HG03354 (cell line): ENCODE results near the gene SF3B2.
"Not testable (repeated sequence)": the region's sequence is repeated elsewhere in the genome, so short reads cannot be mapped to it uniquely, and the experiment has no call there.

Experiments used
- ATAC-seq: cut with Tn5 transposase; IDR thresholded peaks from one replicate; pipeline ENCODE4 v1.9.1; 2021; ENCODE audit warnings: mild to moderate bottlenecking; ENCODE audit not compliant: unreplicated experiment, poor library complexity, severe bottlenecking

Gene SF3B2, protein sequence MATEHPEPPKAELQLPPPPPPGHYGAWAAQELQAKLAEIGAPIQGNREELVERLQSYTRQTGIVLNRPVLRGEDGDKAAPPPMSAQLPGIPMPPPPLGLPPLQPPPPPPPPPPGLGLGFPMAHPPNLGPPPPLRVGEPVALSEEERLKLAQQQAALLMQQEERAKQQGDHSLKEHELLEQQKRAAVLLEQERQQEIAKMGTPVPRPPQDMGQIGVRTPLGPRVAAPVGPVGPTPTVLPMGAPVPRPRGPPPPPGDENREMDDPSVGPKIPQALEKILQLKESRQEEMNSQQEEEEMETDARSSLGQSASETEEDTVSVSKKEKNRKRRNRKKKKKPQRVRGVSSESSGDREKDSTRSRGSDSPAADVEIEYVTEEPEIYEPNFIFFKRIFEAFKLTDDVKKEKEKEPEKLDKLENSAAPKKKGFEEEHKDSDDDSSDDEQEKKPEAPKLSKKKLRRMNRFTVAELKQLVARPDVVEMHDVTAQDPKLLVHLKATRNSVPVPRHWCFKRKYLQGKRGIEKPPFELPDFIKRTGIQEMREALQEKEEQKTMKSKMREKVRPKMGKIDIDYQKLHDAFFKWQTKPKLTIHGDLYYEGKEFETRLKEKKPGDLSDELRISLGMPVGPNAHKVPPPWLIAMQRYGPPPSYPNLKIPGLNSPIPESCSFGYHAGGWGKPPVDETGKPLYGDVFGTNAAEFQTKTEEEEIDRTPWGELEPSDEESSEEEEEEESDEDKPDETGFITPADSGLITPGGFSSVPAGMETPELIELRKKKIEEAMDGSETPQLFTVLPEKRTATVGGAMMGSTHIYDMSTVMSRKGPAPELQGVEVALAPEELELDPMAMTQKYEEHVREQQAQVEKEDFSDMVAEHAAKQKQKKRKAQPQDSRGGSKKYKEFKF

DNA sequence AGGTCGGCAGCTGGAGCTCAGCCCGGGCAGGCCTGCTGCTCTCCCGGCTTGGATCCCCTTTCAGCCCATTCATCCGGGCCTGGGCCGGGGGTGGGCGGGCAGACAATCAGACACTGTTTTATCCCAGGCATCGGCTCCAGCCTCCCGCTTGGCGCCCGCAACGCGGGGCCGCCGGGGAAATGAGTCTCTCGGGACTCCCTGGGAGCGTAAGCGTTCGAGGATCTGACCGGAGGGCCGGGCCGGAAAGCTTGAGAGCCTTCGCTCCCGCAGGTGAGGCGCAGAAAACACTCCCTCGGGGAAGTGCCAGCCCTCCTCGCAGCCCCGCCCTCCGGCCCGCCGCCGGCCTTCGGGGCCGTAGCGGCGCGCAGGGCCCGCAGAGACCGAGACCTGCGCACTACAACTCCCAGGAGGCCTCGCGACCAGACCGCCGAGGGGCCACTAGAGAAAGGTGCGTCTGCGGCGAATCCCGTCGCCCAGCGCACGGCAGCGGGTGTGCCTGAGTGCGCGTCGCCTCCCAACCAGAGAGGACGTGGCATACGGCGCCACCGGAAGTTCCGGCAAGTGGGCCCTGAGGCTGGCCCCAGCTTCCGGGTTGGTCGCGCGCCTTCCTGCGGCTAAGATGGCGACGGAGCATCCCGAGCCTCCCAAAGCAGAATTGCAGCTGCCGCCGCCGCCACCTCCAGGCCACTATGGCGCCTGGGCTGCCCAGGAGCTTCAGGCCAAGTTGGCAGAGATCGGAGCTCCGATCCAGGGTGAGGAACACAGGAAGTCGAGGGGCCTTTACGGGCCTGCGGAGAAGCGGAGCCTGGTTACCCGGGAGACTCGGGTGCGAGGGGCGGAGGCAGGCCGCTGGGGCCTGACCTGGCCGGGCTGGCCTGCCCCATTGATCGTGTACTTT is at the start of gene SF3B2:
Gene SF3B2, plus strand, starts transcription at position 599 of the 898 bp plus-strand sequence. Its CDS starts 21 bp downstream, at position 620.
- ATAC-seq = peak; percentile 93

DNA sequence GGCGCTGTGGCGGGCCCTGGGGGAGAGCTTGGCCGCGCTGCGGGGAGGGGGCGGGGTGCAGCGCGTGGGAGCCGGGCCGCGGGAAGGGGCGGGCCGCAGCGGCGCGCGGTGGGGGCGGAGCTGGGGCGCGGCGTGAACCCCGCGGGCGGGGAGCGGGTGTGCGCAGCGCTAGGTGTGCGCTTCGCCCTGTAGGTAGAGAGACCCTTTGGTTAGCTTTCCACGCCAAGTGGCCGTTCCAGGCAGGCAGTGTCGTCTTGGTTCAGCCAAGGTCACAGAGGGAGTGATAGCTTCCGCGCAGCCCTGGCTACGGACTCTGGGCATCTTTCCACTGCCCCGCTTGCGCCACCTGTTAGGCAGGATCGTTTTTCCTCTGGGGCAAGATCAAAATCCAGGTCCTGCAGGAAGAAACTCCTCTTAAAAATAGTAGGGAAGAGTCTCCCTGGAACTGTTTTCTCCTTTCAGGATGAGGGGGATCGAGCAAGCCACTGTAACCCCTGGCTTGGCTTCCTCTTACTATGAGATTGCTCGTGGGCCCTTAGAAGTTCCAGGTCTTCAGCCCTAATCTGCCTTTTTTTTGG is 49.4 kb upstream of the SF3B2 start:
- ATAC-seq = peak; percentile 45

- ATAC-seq = no peak
Measured at GRCh38 chr11:66003291-66003690, 48.9 kb upstream of the SF3B2 start.

GRCh38 chr11:66004186-66004585 is 48.0 kb upstream of the SF3B2 start:
- ATAC-seq = no peak

DNA sequence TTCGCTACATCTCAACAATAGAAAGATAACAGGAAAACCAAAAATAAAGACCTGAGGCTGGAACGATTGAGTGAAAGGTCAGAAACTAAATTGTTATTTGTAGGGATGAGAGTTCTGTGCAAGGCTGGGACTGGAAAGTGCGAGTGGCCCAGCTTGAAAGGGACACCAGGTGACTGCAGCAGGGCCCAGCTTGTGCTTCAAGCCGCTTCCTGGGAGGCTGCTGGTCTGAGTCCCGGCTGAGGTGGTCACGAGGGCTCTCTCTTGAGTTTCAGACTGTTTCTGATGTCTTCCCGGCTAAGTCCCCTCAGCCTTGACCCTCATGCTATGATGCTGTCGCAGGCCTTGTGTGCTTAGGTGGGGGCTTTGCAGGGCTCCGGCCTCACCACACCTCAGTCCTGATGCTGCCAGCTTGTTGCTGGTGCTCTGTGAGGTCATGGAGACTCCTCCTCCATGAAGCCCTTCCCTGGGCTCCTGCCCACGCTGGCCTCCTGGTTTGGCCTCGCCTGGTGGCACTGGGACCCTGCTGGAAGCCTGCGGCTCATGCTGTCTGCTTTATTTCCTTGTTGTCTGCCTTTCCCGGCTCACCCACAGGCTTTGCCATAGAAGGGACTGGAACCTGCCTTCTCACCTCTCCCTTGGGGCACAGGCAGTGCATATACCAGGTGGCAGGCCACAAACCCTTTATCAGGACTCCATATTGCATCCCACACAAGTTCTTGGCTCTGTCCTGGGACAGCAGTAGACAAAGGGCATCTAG is 45.9 kb upstream of the SF3B2 start:
- no peak for ATAC-seq

GRCh38 chr11:66006891-66007176 is 45.3 kb upstream of the SF3B2 start:
- ATAC-seq = no peak

DNA sequence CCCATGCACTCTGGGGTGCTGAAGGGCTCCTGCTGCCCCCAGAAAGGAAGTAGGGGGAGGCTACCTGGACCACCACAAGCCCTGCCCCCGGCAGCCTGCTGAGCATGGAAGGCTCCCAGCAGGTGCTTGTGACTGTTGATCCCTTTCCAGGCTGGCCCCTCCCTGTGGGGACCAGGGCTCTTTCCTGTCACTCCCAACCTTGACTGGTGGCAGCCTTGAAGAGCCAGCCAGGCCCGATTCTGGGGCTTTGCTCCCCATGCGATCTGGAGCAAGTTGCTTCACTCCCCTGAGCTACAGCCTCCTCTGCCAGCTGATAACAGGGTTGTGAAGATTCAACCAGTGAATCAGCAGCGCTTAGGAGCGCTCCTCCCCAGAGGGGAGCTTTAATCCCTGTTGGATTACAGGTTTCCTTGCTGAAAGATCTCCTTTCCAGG is 44.9 kb upstream of the SF3B2 start:
- ATAC-seq = no peak

DNA sequence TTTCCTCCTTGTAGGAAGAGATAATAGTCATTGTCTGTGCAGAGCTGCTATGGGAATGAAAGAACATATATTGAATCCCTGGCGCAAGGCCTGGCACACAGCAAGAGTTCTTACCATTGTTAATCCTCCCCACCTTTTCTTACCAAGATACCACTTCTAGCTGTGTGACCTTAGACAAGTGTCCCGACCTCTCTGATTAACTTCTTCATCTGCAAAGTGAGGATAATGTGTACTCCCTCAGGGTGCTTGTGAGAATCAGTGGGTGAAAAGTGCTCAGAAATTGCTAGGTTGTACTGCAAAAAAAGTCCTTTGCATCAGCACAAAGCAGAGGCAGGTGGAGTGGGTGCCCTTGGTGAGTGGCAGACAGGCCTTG is 44.1 kb upstream of the SF3B2 start:
- ATAC-seq = no peak

DNA sequence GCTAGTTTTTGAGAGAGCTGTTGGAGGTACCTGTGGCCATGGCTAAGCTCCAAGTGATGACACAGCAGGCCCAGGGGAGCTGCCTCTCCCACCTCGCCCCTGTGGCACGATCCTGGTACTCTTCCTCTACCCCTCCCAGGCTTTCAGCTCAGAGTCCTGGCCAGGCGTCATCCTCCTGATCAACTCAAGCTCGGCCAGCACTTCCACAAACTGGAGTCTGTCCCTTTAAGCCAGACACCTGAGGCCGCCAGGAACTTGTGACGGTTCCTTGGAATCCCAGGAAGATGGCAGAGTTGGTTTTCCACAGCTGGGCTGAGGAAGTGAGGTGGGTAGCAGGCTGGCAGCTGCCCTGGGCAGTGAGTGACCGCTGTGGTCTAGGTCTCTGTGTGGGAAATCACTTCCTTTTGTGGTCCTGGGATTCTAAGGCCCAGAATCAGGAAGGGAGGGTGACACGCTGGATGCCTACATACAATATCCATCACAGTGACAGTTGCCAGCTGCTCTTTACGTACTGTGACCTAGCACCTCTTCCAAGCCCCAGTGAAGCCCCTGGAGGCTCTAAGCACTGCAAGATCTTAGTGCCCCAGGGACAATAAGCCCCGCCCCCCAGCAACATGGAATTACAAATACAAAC is 43.6 kb upstream of the SF3B2 start:
- ATAC-seq = no peak

- not testable (repeated sequence) for ATAC-seq
Measured at GRCh38 chr11:66010036-66010435, 42.1 kb upstream of the SF3B2 start.

DNA sequence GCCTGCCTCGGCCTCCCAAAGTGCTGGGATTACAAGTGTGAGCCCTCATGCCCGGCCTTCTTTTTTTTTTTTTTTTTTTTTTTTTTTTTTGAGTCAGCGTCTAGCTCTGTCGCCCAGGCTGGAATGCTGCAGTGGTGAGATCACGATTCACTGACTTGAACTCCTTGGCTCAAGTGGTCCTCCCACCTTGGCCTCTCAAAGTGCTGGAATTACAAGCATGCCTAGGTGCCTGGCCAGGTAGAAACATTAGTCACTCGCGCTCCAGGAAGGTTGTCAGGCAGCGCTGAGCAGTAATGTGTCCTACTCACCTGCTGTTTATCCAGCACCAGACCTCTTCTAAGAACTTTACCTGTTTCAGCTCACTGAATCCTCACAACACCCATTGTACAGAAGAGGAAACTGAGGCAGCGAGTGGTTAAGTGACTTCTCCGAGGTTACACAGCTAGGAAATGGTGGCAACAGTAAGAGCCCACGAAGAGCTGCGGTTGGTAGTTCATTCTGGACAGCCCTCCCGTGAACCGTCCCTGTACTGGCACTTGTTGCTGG is 40.9 kb upstream of the SF3B2 start:
- ATAC-seq = no peak

GRCh38 chr11:66011785-66012303 is 40.3 kb upstream of the SF3B2 start, which contains the start of gene CST6:
TSS of gene CST6 (plus strand) at chr11:66012008. CDS start at chr11:66012045, 37 bp downstream.
- ATAC-seq = no peak

- ATAC-seq = no peak
Measured at GRCh38 chr11:66012371-66012945, 39.7 kb upstream of the SF3B2 start.

- ATAC-seq = no peak
Measured at GRCh38 chr11:66012946-66013761, 39.0 kb upstream of the SF3B2 start.

DNA sequence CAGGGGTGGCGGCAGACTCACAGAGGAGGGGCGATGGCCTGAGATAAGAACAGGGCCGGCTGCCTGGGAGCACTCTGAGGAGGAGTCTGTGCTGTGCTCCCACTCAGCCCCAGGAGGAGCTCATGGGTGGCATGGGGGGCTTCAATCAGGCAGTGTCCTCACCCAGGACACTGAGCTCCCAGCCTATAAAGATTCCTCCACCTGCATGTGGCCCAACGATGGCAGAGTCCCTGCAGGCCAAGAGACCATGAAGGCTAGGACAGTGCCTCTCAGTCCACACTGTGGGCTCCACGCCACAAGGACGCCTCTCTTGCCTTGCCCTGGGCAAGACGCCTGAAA is 38.4 kb upstream of the SF3B2 start:
- no peak for ATAC-seq

DNA sequence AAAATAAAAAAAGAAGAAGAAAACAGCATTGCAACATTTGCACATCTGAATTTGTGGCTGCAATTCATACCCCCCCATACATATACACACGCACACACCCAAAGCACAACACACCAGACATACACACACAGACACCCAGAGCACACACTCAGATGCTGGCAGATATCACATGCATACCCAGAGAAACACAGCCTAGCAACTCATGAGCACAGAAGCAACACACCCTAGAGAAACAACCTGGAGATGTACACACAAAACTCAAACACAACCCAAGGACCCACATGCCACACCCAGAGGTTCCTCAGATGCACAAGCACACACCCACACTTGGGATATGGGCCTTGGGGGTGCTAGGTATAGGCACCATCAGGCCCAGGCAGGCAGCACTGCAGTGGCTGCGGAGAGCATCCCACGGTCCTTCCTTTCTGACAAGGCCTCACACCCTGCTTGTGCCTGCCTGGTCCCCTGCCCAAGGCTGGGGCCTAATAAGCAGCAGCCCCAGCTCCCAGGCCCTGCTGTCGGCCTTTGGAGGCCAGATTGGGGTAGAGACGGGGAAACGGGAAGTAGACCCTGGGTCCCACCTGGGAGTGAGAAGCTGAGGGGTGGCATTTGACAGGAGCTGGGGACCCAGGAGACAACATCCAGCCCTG is 37.2 kb upstream of the SF3B2 start:
- ATAC-seq = no peak
